ENCODE measurements around the gene TTLL4. TPM values are rescaled to one million over a fixed set of nuclear protein-coding genes. Genes with fewer than 3 reads are reported as not detected.

Gene TTLL4
- polyA plus RNA-seq, 2 of the 4 experiments (the other 2 are of a cell fraction): 25.0 to 26.2 TPM

- TF ChIP-seq USF2 (IDR thresholded peaks at IDR 0.05) (no peak), TFCP2L1 (CRISPR knock-in tag; IDR thresholded peaks at IDR 0.05) (no peak), HES2 (IDR thresholded peaks at IDR 0.05) (no peak), POLR2AphosphoS2 (conservative IDR thresholded peaks at IDR 0.05; ENCODE audit: low read length) (no peak), HDAC2 (IDR thresholded peaks at IDR 0.05) (no peak), RFX5 (IDR thresholded peaks at IDR 0.05) (no peak)
Measured at GRCh38 chr2:218802386-218802994, 91.9 kb downstream of the TTLL4 start (continued).

- no peak overlapping the region for H3K27ac ChIP-seq
- TF ChIP-seq SMC3 (IDR thresholded peaks at IDR 0.05) (no peak), MAZ (IDR thresholded peaks at IDR 0.05; ENCODE audit: borderline replicate concordance, low read depth, low read length) (no peak), EHMT2 (IDR thresholded peaks at IDR 0.05; ENCODE audit: low read depth) (no peak), REST (IDR thresholded peaks at IDR 0.05) (no peak), NPAS2 (CRISPR knock-in tag; IDR thresholded peaks at IDR 0.05; ENCODE audit: borderline replicate concordance) (no peak), TFCP2L1 (CRISPR knock-in tag; IDR thresholded peaks at IDR 0.05) (no peak), PBX3 (IDR thresholded peaks at IDR 0.05) (no peak), MAFK (IDR thresholded peaks at IDR 0.05; ENCODE audit: partially characterized antibody) (no peak), RCOR1 (IDR thresholded peaks at IDR 0.05; ENCODE audit: low read depth, low read length) (no peak), FOXS1 (CRISPR knock-in tag; IDR thresholded peaks at IDR 0.05) (no peak), HMGXB4 (CRISPR knock-in tag; IDR thresholded peaks at IDR 0.05; ENCODE audit: borderline replicate concordance) (no peak), ZFP36 (IDR thresholded peaks at IDR 0.05; ENCODE audit: borderline replicate concordance, partially characterized antibody) (no peak), NR3C1 (IDR thresholded peaks at IDR 0.05) (no peak), POLR2A (IDR thresholded peaks at IDR 0.05; ENCODE audit: low read length) (no peak), EHF (CRISPR knock-in tag; IDR thresholded peaks at IDR 0.05) (no peak), HOXB13 (CRISPR knock-in tag; IDR thresholded peaks at IDR 0.05; ENCODE audit: low read depth) (no peak)
- FAIRE-seq (no peak), ATAC-seq (no peak), DNase-seq (ENCODE audit: low read depth in 1 of 2, low spot score in 1 of 2) (no peak)
- no peak overlapping the region for H3K4me3 ChIP-seq
- CTCF ChIA-PET: no interaction called here
- H3K4me2 ChIP-seq: no peak overlapping the region
- POLR2A ChIA-PET: no interaction called here
- H3K9me3 ChIP-seq: peaks cover 3% of the 10 kb centered on the region; the same call in 1 of the 3 replicates
- peaks cover 3% of the 10 kb centered on the region; the same call in 1 of the 3 replicates for H3K4me1 ChIP-seq
- WGBS (ENCODE audit: missing lambda C conversion rate): 74% methylated on average over 1 of the region's 1 CpG
Measured at GRCh38 chr2:218804817-218805216, 94.2 kb downstream of the TTLL4 start.

Other genes starting within 250 kb of the TTLL4 start
- gene USP37, start 142.5 kb upstream of the TTLL4 start, polyA plus RNA-seq (2011; rRNA removed): 10.9 and 12.8 TPM in 2 replicates
- gene USP37, start 142.5 kb upstream of the TTLL4 start, polyA plus RNA-seq (2017; fragmentation: RNase III; extraction: RNeasy Plus Mini Kit Qiagen cat#74134 plus additional on column Dnase treatment): 5.1 to 5.3 TPM (median 5.2 TPM) in 3 replicates
- gene CNOT9, start 142.0 kb upstream of the TTLL4 start, polyA plus RNA-seq (2011; rRNA removed): 86.7 and 87.4 TPM in 2 replicates
- 40.1 to 42.7 TPM (median 40.9 TPM) in 3 replicates for gene CNOT9, start 142.0 kb upstream of the TTLL4 start, polyA plus RNA-seq (2017; fragmentation: RNase III; extraction: RNeasy Plus Mini Kit Qiagen cat#74134 plus additional on column Dnase treatment)
- 2.5 and 2.8 TPM in 2 replicates for gene PLCD4, start 102.9 kb upstream of the TTLL4 start, polyA plus RNA-seq (2011; rRNA removed)
- 0.83 to 1.7 TPM (median 1.2 TPM) in 3 replicates for gene PLCD4, start 102.9 kb upstream of the TTLL4 start, polyA plus RNA-seq (2017; fragmentation: RNase III; extraction: RNeasy Plus Mini Kit Qiagen cat#74134 plus additional on column Dnase treatment)
- gene ZNF142, start 51.2 kb upstream of the TTLL4 start, polyA plus RNA-seq (2011; rRNA removed): 6.3 and 9.5 TPM in 2 replicates
- 10.7 to 11.4 TPM (median 10.7 TPM) in 3 replicates for gene ZNF142, start 51.2 kb upstream of the TTLL4 start, polyA plus RNA-seq (2017; fragmentation: RNase III; extraction: RNeasy Plus Mini Kit Qiagen cat#74134 plus additional on column Dnase treatment)
- 47.1 and 47.2 TPM in 2 replicates for gene BCS1L, start 51.2 kb upstream of the TTLL4 start, polyA plus RNA-seq (2011; rRNA removed)
- 46.3 to 52.7 TPM (median 47.5 TPM) in 3 replicates for gene BCS1L, start 51.2 kb upstream of the TTLL4 start, polyA plus RNA-seq (2017; fragmentation: RNase III; extraction: RNeasy Plus Mini Kit Qiagen cat#74134 plus additional on column Dnase treatment)
- gene RNF25, start 38.8 kb upstream of the TTLL4 start, polyA plus RNA-seq (2011; rRNA removed): 61.5 and 74.0 TPM in 2 replicates
- gene RNF25, start 38.8 kb upstream of the TTLL4 start, polyA plus RNA-seq (2017; fragmentation: RNase III; extraction: RNeasy Plus Mini Kit Qiagen cat#74134 plus additional on column Dnase treatment): 33.5 to 34.6 TPM (median 33.8 TPM) in 3 replicates
- gene STK36, start 38.7 kb upstream of the TTLL4 start, polyA plus RNA-seq (2011; rRNA removed): 29.9 and 40.8 TPM in 2 replicates
- 15.3 to 23.3 TPM (median 20.6 TPM) in 3 replicates for gene STK36, start 38.7 kb upstream of the TTLL4 start, polyA plus RNA-seq (2017; fragmentation: RNase III; extraction: RNeasy Plus Mini Kit Qiagen cat#74134 plus additional on column Dnase treatment)
- gene CYP27A1, start 71.3 kb downstream of the TTLL4 start, polyA plus RNA-seq (2011; rRNA removed): 0.13 and 0.20 TPM in 2 replicates
- gene CYP27A1, start 71.3 kb downstream of the TTLL4 start, polyA plus RNA-seq (2017; fragmentation: RNase III; extraction: RNeasy Plus Mini Kit Qiagen cat#74134 plus additional on column Dnase treatment): 0.10 to 0.14 TPM (median 0.11 TPM) in 3 replicates
- gene PRKAG3, start 121.0 kb downstream of the TTLL4 start, polyA plus RNA-seq (2011; rRNA removed): not detected in 2 replicates
- not detected in 3 replicates for gene PRKAG3, start 121.0 kb downstream of the TTLL4 start, polyA plus RNA-seq (2017; fragmentation: RNase III; extraction: RNeasy Plus Mini Kit Qiagen cat#74134 plus additional on column Dnase treatment)
- 0.05 and 0.06 TPM in 2 replicates for gene WNT6, start 149.0 kb downstream of the TTLL4 start, polyA plus RNA-seq (2011; rRNA removed)
- gene WNT6, start 149.0 kb downstream of the TTLL4 start, polyA plus RNA-seq (2017; fragmentation: RNase III; extraction: RNeasy Plus Mini Kit Qiagen cat#74134 plus additional on column Dnase treatment): 0.08 to 0.28 TPM (median 0.10 TPM) in 3 replicates
- gene WNT10A, start 170.0 kb downstream of the TTLL4 start, polyA plus RNA-seq (2011; rRNA removed): not detected in 2 replicates
- 0.04 TPM in 2 of 3 replicates, not detected in the other for gene WNT10A, start 170.0 kb downstream of the TTLL4 start, polyA plus RNA-seq (2017; fragmentation: RNase III; extraction: RNeasy Plus Mini Kit Qiagen cat#74134 plus additional on column Dnase treatment)
- 0.77 and 0.94 TPM in 2 replicates for gene CDK5R2, start 248.8 kb downstream of the TTLL4 start, polyA plus RNA-seq (2011; rRNA removed)
- 0.43 to 0.73 TPM (median 0.63 TPM) in 3 replicates for gene CDK5R2, start 248.8 kb downstream of the TTLL4 start, polyA plus RNA-seq (2017; fragmentation: RNase III; extraction: RNeasy Plus Mini Kit Qiagen cat#74134 plus additional on column Dnase treatment)